H1 (cell line): ENCODE data around the gene TAS2R40. TPM values are rescaled to one million over a fixed set of nuclear protein-coding genes. Genes with fewer than 3 reads are reported as not detected.

ENCODE experiments used
- CTCF ChIA-PET: fragments of 300-600 bp; sonication (Branson Sonifier 250); formaldehyde crosslinking; loops from one replicate; lab custom pipeline; 2021; ENCODE audit not compliant: partially characterized antibody; lab: Charles Lee
- POLR2A ChIA-PET: fragments of 300-600 bp; sonication (Branson Sonifier 250); formaldehyde crosslinking; loops from one replicate; lab custom pipeline; 2021; ENCODE audit warnings: inconsistent platforms; ENCODE audit not compliant: partially characterized antibody; lab: Charles Lee
- DNase-seq, 2 experiments: peaks; one replicate each; pipeline versions ENCODE4 v3.0.0 to v3.0.0-alpha.2; 2010 to 2022; ENCODE audit warnings: low spot score in 2 of 2, low read depth in 1 of 2, mixed read lengths in 1 of 2
- FAIRE-seq: peaks from 2 replicates; lab custom pipeline; 2011; peaks lifted over from hg19 to GRCh38; lab: Jason Lieb, UNC
- H2AFZ ChIP-seq: 2 replicates; pipeline ENCODE4 v1.8.1; 2012; ENCODE audit warnings: low read length, inconsistent platforms
- H2AK5ac ChIP-seq: 2 replicates; pipeline ENCODE4 v1.6.1; 2013; ENCODE audit warnings: low read depth, low read length
- H2BK120ac ChIP-seq: replicated peaks from 2 replicates; pipeline ENCODE3; 2013; ENCODE audit warnings: low read depth, low read length, inconsistent platforms
- H2BK12ac ChIP-seq: 2 replicates; pipeline ENCODE4 v1.6.1; 2013; ENCODE audit warnings: low read depth, low read length
- H2BK15ac ChIP-seq: 2 replicates; pipeline ENCODE4 v1.6.1; 2013; ENCODE audit warnings: low read length
- H2BK20ac ChIP-seq: 2 replicates; pipeline ENCODE4 v1.6.1; 2013; ENCODE audit warnings: low read length
- H2BK5ac ChIP-seq: 2 replicates; pipeline ENCODE4 v1.6.1; 2013; ENCODE audit warnings: low read depth, low read length
- H3K14ac ChIP-seq: 2 replicates; pipeline ENCODE4 v1.6.1; 2013; ENCODE audit warnings: inconsistent platforms; ENCODE audit not compliant: insufficient read length
- H3K18ac ChIP-seq: 2 replicates; pipeline ENCODE4 v1.6.1; 2013; ENCODE audit warnings: low read length; ENCODE audit errors: extremely low read depth
- H3K23ac ChIP-seq: 2 replicates; pipeline ENCODE4 v1.6.1; 2013; ENCODE audit warnings: inconsistent platforms; ENCODE audit not compliant: insufficient read length
- H3K23me2 ChIP-seq: 2 replicates; pipeline ENCODE4 v1.6.1; 2013; ENCODE audit warnings: low read depth, low read length
- H3K27ac ChIP-seq: 2 replicates; pipeline ENCODE4 v1.6.1; 2011; ENCODE audit warnings: low read depth, low read length, inconsistent platforms
- H3K27me3 ChIP-seq, 4 experiments: replicated peaks in 1 of 4; 1 replicate in 1 of 4; 2 replicates in 3 of 4; pipeline versions ENCODE4 v1.6.1 to v1.8.1; 2011 to 2013; ENCODE audit warnings: low read length in 3 of 4, mild to moderate bottlenecking in 3 of 4, inconsistent platforms in 2 of 4, mixed read lengths in 2 of 4, moderate library complexity in 1 of 4; ENCODE audit not compliant: control insufficient read depth in 3 of 4, insufficient read depth in 3 of 4; ENCODE audit errors: extremely low read depth in 1 of 4
- H3K36me3 ChIP-seq, 4 experiments: 2 replicates each; pipeline versions ENCODE4 v1.6.1 to v1.8.1; 2011 to 2013; ENCODE audit warnings: mild to moderate bottlenecking in 4 of 4, low read length in 3 of 4, moderate library complexity in 2 of 4, control low read depth in 1 of 4, inconsistent platforms in 1 of 4; ENCODE audit not compliant: insufficient read depth in 4 of 4, control insufficient read depth in 2 of 4
- H3K4ac ChIP-seq: replicated peaks from 2 replicates; pipeline ENCODE3; 2013; ENCODE audit warnings: low read length, low read depth, mixed read lengths, inconsistent platforms; ENCODE audit not compliant: insufficient read length
- H3K4me1 ChIP-seq, 4 experiments: replicated peaks in 1 of 4; 1 replicate in 1 of 4; 2 replicates in 3 of 4; pipeline versions ENCODE4 v1.6.1 to v1.8.1; 2011 to 2013; ENCODE audit warnings: low read length in 3 of 4, inconsistent platforms in 2 of 4, mixed read lengths in 1 of 4; ENCODE audit not compliant: insufficient read depth in 4 of 4, control insufficient read depth in 3 of 4
- H3K4me2 ChIP-seq, 2 experiments: 2 replicates each; pipeline versions ENCODE4 v1.6.1 to v1.8.1; 2011 to 2013; ENCODE audit warnings: low read depth in 2 of 2, low read length in 2 of 2, control low read depth in 1 of 2, inconsistent platforms in 1 of 2, mild to moderate bottlenecking in 1 of 2; ENCODE audit not compliant: insufficient read depth in 1 of 2
- H3K4me3 ChIP-seq, 4 experiments: fragments of 200-600, 300-600 bp in 1 of 4; sonication (generic), shearing (Covaris generic), sonication (Bioruptor Twin) in 1 of 4; 2 replicates each; pipeline versions ENCODE4 v1.5.1 to v1.8.1; 2011 to 2016; ENCODE audit warnings: low read length in 4 of 4, low read depth in 3 of 4, control low read depth in 2 of 4, inconsistent platforms in 2 of 4, mild to moderate bottlenecking in 2 of 4, mixed read lengths in 1 of 4, moderate library complexity in 1 of 4; ENCODE audit not compliant: insufficient read depth in 2 of 4; ENCODE audit errors: extremely low read depth in 1 of 4
- H3K56ac ChIP-seq: replicated peaks from 2 replicates; pipeline ENCODE3; 2013; ENCODE audit warnings: low read depth, mild to moderate bottlenecking, mixed read lengths, low read length, inconsistent platforms; ENCODE audit not compliant: insufficient read length
- H3K79me1 ChIP-seq: 2 replicates; pipeline ENCODE4 v1.6.1; 2013; ENCODE audit warnings: low read depth, low read length, control low read depth
- H3K79me2 ChIP-seq, 2 experiments: 2 replicates each; pipeline versions ENCODE4 v1.6.1 to v1.8.1; 2012 to 2013; ENCODE audit warnings: low read length in 2 of 2, mild to moderate bottlenecking in 2 of 2, inconsistent platforms in 1 of 2; ENCODE audit not compliant: insufficient read depth in 2 of 2, control insufficient read depth in 1 of 2
- H3K9ac ChIP-seq, 4 experiments: replicated peaks in 1 of 4; 1 replicate in 1 of 4; 2 replicates in 3 of 4; pipeline versions ENCODE4 v1.6.1 to v1.8.1; 2011 to 2013; ENCODE audit warnings: low read depth in 3 of 4, low read length in 3 of 4, control low read depth in 2 of 4, mild to moderate bottlenecking in 2 of 4, moderate library complexity in 2 of 4, inconsistent platforms in 1 of 4; ENCODE audit errors: extremely low read depth in 1 of 4
- H3K9me3 ChIP-seq, 2 experiments: 2 replicates each; pipeline versions ENCODE4 v1.6.1 to v1.8.1; 2012 to 2013; ENCODE audit warnings: mild to moderate bottlenecking in 2 of 2, moderate library complexity in 2 of 2, control low read depth in 1 of 2, inconsistent platforms in 1 of 2, low read depth in 1 of 2, low read length in 1 of 2, mixed read lengths in 1 of 2; ENCODE audit not compliant: insufficient read depth in 2 of 2
- H4K20me1 ChIP-seq, 2 experiments: replicated peaks in 1 of 2; 2 replicates each; pipeline versions ENCODE3 to v1.8.1; 2011 to 2013; ENCODE audit warnings: inconsistent platforms in 2 of 2, low read length in 2 of 2, mild to moderate bottlenecking in 1 of 2; ENCODE audit not compliant: insufficient read depth in 2 of 2, control insufficient read depth in 1 of 2
- H4K5ac ChIP-seq: 2 replicates; pipeline ENCODE4 v1.6.1; 2013; ENCODE audit warnings: low read length, low read depth, mixed read lengths, inconsistent platforms; ENCODE audit not compliant: insufficient read length
- H4K8ac ChIP-seq: 2 replicates; pipeline ENCODE4 v1.8.0; 2013; ENCODE audit warnings: mild to moderate bottlenecking, moderate library complexity, low read length, inconsistent platforms; ENCODE audit not compliant: insufficient read depth; ENCODE audit errors: extremely low read depth
- H4K91ac ChIP-seq: replicated peaks from 2 replicates; pipeline ENCODE3; 2013; ENCODE audit warnings: low read length, mixed read lengths, inconsistent platforms; ENCODE audit not compliant: insufficient read length
- ATF3 ChIP-seq: IDR thresholded peaks from 2 replicates; pipeline ENCODE4 v1.6.1; 2011; ENCODE audit warnings: low read depth, mild to moderate bottlenecking, low read length; ENCODE audit not compliant: insufficient read depth
- RNF2 ChIP-seq: fragments of 200-900, 300-1000 bp; sonication (generic); IDR thresholded peaks from 2 replicates; pipeline ENCODE4 v1.7.1; 2016; ENCODE audit warnings: borderline replicate concordance, low read depth, mild to moderate bottlenecking, antibody characterized with exemption, low read length; ENCODE audit not compliant: poor library complexity, severe bottlenecking; ENCODE audit errors: missing control alignments
- RXRA ChIP-seq: IDR thresholded peaks from 2 replicates; pipeline ENCODE4 v1.6.1; 2011; ENCODE audit warnings: low read depth, mild to moderate bottlenecking, low read length, moderate library complexity; ENCODE audit not compliant: insufficient read depth
- SIRT6 ChIP-seq: IDR thresholded peaks from one replicate; pipeline ENCODE4 v1.7.1; 2012; ENCODE audit warnings: low read length, inconsistent platforms
- SP2 ChIP-seq: IDR thresholded peaks from 2 replicates; pipeline ENCODE4 v1.6.1; 2012; ENCODE audit warnings: mild to moderate bottlenecking, low read length, inconsistent platforms
- SRF ChIP-seq: IDR thresholded peaks from 2 replicates; pipeline ENCODE4 v1.6.1; 2011; ENCODE audit warnings: mild to moderate bottlenecking, low read depth, low read length, moderate library complexity
- SUZ12 ChIP-seq: fragments of 200-600 bp; sonication (generic); IDR thresholded peaks from 2 replicates; pipeline ENCODE4 v1.6.1; 2012; ENCODE audit warnings: mild to moderate bottlenecking, inconsistent platforms, low read length, moderate library complexity, mixed read lengths
- WGBS, 2 experiments: shearing (Covaris generic) in 1 of 2; methylation state at CpG; one replicate each; pipeline versions ENCODE4 v1.1.6 to v1.1.7; 2013 to 2015; ENCODE audit warnings: low lambda C conversion rate in 2 of 2, mixed read lengths in 2 of 2, inconsistent platforms in 1 of 2, low coverage in 1 of 2, missing lambda C conversion rate in 1 of 2; ENCODE audit not compliant: insufficient replicate concordance in 2 of 2, insufficient coverage in 1 of 2, insufficient read length in 1 of 2; ENCODE audit errors: extremely low coverage in 1 of 2, missing lambda C conversion rate in 1 of 2; 5-methylcytosine and 5-hydroxymethylcytosine counted together
- polyA plus RNA-seq, 7 experiments: library from polyadenylated mRNA; depleted of rRNA in 3 of 7; stranded (reverse) in 5 of 7; unstranded in 2 of 7; fragments of >200 nt in 5 of 7; fragments of 200-250 nt in 2 of 7; gene quantifications; 1 replicate in 5 of 7; 2 replicates in 1 of 7; 4 replicates in 1 of 7; pipeline versions ENCODE4 v1.2.1 to v1.2.3, GENCODE V29; 2011 to 2013; ENCODE audit warnings: missing spikeins in 2 of 7, mixed read lengths in 2 of 7
- total RNA-seq: library from RNA; stranded (reverse); fragmentation: NEBNext Ultra II Directional; extraction: Animal tissue kit (Norgen Biotek cat#: 25700); gene quantifications from 2 replicates; pipeline ENCODE4 v1.2.1, GENCODE V29; 2021

The TAS2R40 gene
- total and polyA plus RNA-seq, 2 of the 8 experiments (the other 6 are each of a cell fraction or from before 2014, with no cell fraction given), result not detected

GRCh38 chr7:143248761-143249354 lies 27.0 kb downstream of the TAS2R40 start:
- no peak overlapping the region for H4K91ac ChIP-seq

More at GRCh38 chr7:143248761-143249354, 27.0 kb downstream of the TAS2R40 start:
- Histone ChIP-seq H3K27ac (no peak overlapping the region), H3K4me1 (no peaks in the 10 kb centered on the region), H3K23me2 (no peaks in the 10 kb centered on the region), H3K23ac (no peak overlapping the region), H4K5ac (no peak overlapping the region), H3K4me3 (no peak overlapping the region), H3K56ac (no peak overlapping the region), H3K9me3 (no peaks in the 10 kb centered on the region), H3K4ac (no peak overlapping the region), H3K79me1 (no peaks in the 10 kb centered on the region), H2BK20ac (no peak overlapping the region), H2BK12ac (no peak overlapping the region), H2BK15ac (no peak overlapping the region), H3K18ac (no peak overlapping the region), H3K27me3 (no peaks in the 10 kb centered on the region; a peak in 1 of 7 replicates), H3K9ac (no peak overlapping the region), H2AFZ (no peak overlapping the region), H3K79me2 (no peaks in the 10 kb centered on the region), H4K8ac (no peak overlapping the region), H3K14ac (no peak overlapping the region), H2AK5ac (no peak overlapping the region), H4K20me1 (no peaks in the 10 kb centered on the region), H2BK120ac (no peak overlapping the region), H3K36me3 (no peaks in the 10 kb centered on the region), H2BK5ac (no peak overlapping the region), H3K4me2 (no peak overlapping the region)
- WGBS, 2 experiments, result 93% methylated on average over 2 of the region's 2 CpGs; no CpG with 5 or more reads in 1 of the 2 experiments
- POLR2A ChIA-PET, result interaction anchor here (1.5 kb wide), 1 partner anchor 14 kb away, joined by 3 read pairs; the partner anchor contains the start of gene GSTK1
- no peak for TF ChIP-seq RXRA
- TF ChIP-seq RNF2, result no peak
- no peak for TF ChIP-seq SP2
- no peak for TF ChIP-seq SUZ12
- TF ChIP-seq SIRT6, result no peak
- TF ChIP-seq ATF3, result no peak
- TF ChIP-seq SRF, result no peak
- CTCF ChIA-PET, result interaction anchor here (1.5 to 6.6 kb wide), 3 partner anchors 9 to 32 kb away, joined by 4 to 41 read pairs (median 6); no protein-coding TSS in a partner anchor
- FAIRE-seq (no peak), DNase-seq (no peak)
